ENCODE data around the gene GATD1. TPM values are rescaled to one million over a fixed set of nuclear protein-coding genes. Genes with fewer than 3 reads are reported as not detected.

The GATD1 gene
- total and polyA plus RNA-seq, 5 donors from 2014 or later = 3.6 to 42.1 (median 5.1) TPM

- peaks cover 22% of the 10 kb centered on the region for H3K36me3 ChIP-seq (ENCODE audit: control insufficient read depth, insufficient read depth, low read length)
- peak within 1 kb of the TSS; percentile 95 for H3K27ac ChIP-seq (ENCODE audit: insufficient read depth, low read length, poor library complexity, severe bottlenecking)
- Mint-ChIP-seq H3K9me3 (no peaks in the 10 kb centered on the region), H3K36me3 (peaks cover 5% of the 10 kb centered on the region), H3K27me3 (peaks cover 4% of the 10 kb centered on the region), H3K27ac (peak within 1 kb of the TSS; percentile 93 to 99 (median 97)), H3K4me1 (peaks cover 6 to 49% (median 17%) of the 10 kb centered on the region in 4 donors), H3K4me3 (peak within 1 kb of the TSS; percentile 94 to 98 (median 96))
- H3K27me3 ChIP-seq (ENCODE audit: control insufficient read depth, insufficient read depth, low read length) = no peaks in the 10 kb centered on the region
- peaks cover 42% of the 10 kb centered on the region for H3K4me1 ChIP-seq (ENCODE audit: control insufficient read depth, insufficient read depth, low read length, poor library complexity, severe bottlenecking)
- DNase-seq (peak; percentile 97 to 98 (median 98)), ATAC-seq (ENCODE audit: low read depth in 2 of 2) (peak; percentile 86 to 89)
- no peaks in the 10 kb centered on the region for H3K9me3 ChIP-seq (ENCODE audit: control insufficient read depth in 2 of 2, low read length in 2 of 2)
- H3K4me3 ChIP-seq (ENCODE audit: low read depth, low read length) = peak within 1 kb of the TSS; percentile 76
These were observed 32.2 kb upstream of the GATD1 start, which contains the start of gene RPLP2 for GRCh38 chr11:809287-810039. RPLP2 (plus strand) TSS chr11:809967; CDS start chr11:810235, 268 bp downstream.

- DNase-seq = peak in 2 of 3 donors; percentile 29 to 51
- Mint-ChIP-seq H3K4me1 (peaks cover 6 to 57% (median 17%) of the 10 kb centered on the region in 4 donors), H3K4me3 (peak overlapping the region; percentile 94 to 98 (median 96)), H3K9me3 (no peaks in the 10 kb centered on the region), H3K27me3 (peaks cover 4% of the 10 kb centered on the region), H3K27ac (peak overlapping the region; percentile 93 to 99 (median 97)), H3K36me3 (peaks cover 5% of the 10 kb centered on the region)
- Histone ChIP-seq H3K4me1 (ENCODE audit: control insufficient read depth, insufficient read depth, low read length, poor library complexity, severe bottlenecking) (peaks cover 50% of the 10 kb centered on the region), H3K36me3 (ENCODE audit: control insufficient read depth, insufficient read depth, low read length) (peaks cover 22% of the 10 kb centered on the region), H3K27me3 (ENCODE audit: control insufficient read depth, insufficient read depth, low read length) (no peaks in the 10 kb centered on the region), H3K27ac (ENCODE audit: insufficient read depth, low read length, poor library complexity, severe bottlenecking) (peak overlapping the region; percentile 95), H3K4me3 (ENCODE audit: low read depth, low read length) (peak overlapping the region; percentile 76), H3K9me3 (ENCODE audit: control insufficient read depth in 2 of 2, low read length in 2 of 2) (no peaks in the 10 kb centered on the region)
- ATAC-seq (ENCODE audit: low read depth in 2 of 2) = no peak
These were observed 31.4 kb upstream of the GATD1 start for GRCh38 chr11:808427-809286.

DNA sequence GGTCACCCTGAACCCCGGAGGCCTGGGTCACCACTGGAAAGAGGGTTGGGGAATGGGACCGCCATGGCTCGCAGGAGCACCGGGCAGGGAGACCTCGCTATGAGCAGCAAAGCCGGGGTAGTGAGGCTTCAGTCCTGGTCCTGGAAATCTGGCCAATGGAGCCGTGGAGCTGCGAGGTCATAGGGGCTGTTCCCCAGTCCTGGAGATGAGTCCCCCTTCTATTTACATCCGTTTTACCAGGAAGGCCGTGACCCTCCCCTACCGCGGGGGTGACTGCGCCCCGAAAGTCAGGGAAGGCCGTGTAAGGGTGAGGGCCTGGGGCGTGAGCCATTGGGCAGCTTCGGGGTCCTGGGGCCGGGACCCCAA is 27.3 kb upstream of the GATD1 start:
- Histone ChIP-seq H3K36me3 (ENCODE audit: control insufficient read depth, insufficient read depth, low read length) (no peaks in the 10 kb centered on the region), H3K27me3 (ENCODE audit: control insufficient read depth, insufficient read depth, low read length) (no peaks in the 10 kb centered on the region), H3K4me3 (ENCODE audit: low read depth, low read length) (peak overlapping the region; percentile 71), H3K4me1 (ENCODE audit: control insufficient read depth, insufficient read depth, low read length, poor library complexity, severe bottlenecking) (peaks cover 35% of the 10 kb centered on the region), H3K27ac (ENCODE audit: insufficient read depth, low read length, poor library complexity, severe bottlenecking) (peak overlapping the region; percentile 80), H3K9me3 (ENCODE audit: control insufficient read depth in 2 of 2, low read length in 2 of 2) (no peaks in the 10 kb centered on the region)
- peak overlapping the region; percentile 83 to 86 (median 86) for H3K4me3 Mint-ChIP-seq
- H3K27ac Mint-ChIP-seq = peak overlapping the region; percentile 9 to 72 (median 59)
- peaks cover 0 to 30% (median 9%) of the 10 kb centered on the region in 4 donors for H3K4me1 Mint-ChIP-seq
- H3K36me3 Mint-ChIP-seq = no peaks in the 10 kb centered on the region
- H3K9me3 Mint-ChIP-seq = no peaks in the 10 kb centered on the region
- ATAC-seq (ENCODE audit: low read depth in 2 of 2) (no peak), DNase-seq (no peak)
- peaks cover 2% of the 10 kb centered on the region for H3K27me3 Mint-ChIP-seq

DNA sequence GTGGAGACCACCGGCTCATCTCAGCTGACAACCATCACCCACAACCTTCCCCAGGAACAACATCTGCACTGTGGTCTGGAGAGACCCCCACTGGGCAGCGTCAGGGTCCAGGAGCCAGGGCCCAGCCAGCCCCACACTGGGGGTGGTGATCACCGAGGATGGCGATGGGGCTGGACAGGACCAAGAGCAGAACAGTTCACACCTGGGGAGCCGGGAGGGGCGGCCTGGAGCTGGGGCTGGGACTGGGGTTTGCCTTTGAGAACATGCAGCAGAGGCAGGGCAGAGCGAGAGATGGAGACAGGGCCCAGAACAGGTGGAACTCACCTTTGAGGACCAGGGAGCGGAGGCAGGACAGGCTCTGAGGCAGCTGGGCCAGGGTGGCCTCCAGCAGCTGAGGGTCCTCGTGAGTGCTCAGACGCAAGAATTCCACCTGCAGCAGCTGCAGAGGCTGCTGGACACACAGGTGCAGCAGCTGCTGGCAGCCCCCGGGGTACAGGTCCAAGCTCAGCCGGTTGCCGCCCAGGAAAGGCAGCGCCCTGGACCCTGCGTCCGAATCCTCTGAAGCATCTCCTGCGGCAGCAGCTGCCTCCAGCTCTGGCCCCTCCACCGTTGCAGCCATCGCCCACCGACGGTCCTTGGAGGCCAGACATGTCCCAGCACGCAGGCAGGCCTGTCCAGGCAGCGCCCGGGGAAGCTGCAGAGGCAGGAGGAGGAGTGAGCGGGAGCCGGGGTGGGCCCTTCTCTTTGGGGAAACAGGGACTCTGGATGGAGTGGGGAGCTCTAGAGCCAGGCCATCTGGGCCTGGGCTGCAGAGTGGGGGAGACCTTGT is 26.7 kb upstream of the GATD1 start:
- ATAC-seq (ENCODE audit: low read depth in 2 of 2) = no peak
- H3K36me3 Mint-ChIP-seq = no peaks in the 10 kb centered on the region
- H3K27me3 Mint-ChIP-seq = no peaks in the 10 kb centered on the region
- Histone ChIP-seq H3K4me3 (ENCODE audit: low read depth, low read length) (peak overlapping the region; percentile 71), H3K27ac (ENCODE audit: insufficient read depth, low read length, poor library complexity, severe bottlenecking) (peak overlapping the region; percentile 80), H3K4me1 (ENCODE audit: control insufficient read depth, insufficient read depth, low read length, poor library complexity, severe bottlenecking) (peaks cover 34% of the 10 kb centered on the region), H3K36me3 (ENCODE audit: control insufficient read depth, insufficient read depth, low read length) (no peaks in the 10 kb centered on the region), H3K9me3 (ENCODE audit: control insufficient read depth in 2 of 2, low read length in 2 of 2) (no peaks in the 10 kb centered on the region), H3K27me3 (ENCODE audit: control insufficient read depth, insufficient read depth, low read length) (no peaks in the 10 kb centered on the region)
- H3K4me3 Mint-ChIP-seq = peak overlapping the region; percentile 83 to 86 (median 86)
- H3K4me1 Mint-ChIP-seq = peaks cover 0 to 26% (median 7%) of the 10 kb centered on the region in 4 donors
- H3K9me3 Mint-ChIP-seq = no peaks in the 10 kb centered on the region
- peak overlapping the region; percentile 51 to 72 (median 69) for H3K27ac Mint-ChIP-seq
- no peak for DNase-seq

DNA sequence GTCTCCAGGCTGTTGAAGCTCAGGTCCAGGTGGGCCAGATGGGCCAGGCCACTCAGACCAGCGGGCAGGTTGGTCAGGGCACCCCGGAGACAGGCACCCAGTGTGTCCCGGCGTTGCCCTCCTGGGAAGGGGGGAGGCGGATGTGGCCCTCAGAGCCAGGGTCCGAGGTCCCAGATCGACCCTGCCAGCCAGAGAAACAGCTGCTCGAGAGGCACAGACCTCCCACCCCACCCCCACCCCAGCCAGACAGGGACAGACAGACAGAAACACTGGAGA is 26.1 kb upstream of the GATD1 start:
- no peak overlapping the region for H3K4me3 ChIP-seq (ENCODE audit: low read depth, low read length)
- Mint-ChIP-seq H3K9me3 (no peaks in the 10 kb centered on the region), H3K36me3 (no peaks in the 10 kb centered on the region), H3K27ac (no peak overlapping the region), H3K4me1 (peaks cover 0 to 20% (median 4%) of the 10 kb centered on the region in 4 donors), H3K4me3 (peak overlapping the region in 2 of 4 donors; percentile 61 to 83), H3K27me3 (no peaks in the 10 kb centered on the region)
- no peaks in the 10 kb centered on the region for H3K9me3 ChIP-seq (ENCODE audit: control insufficient read depth in 2 of 2, low read length in 2 of 2)
- H3K27ac ChIP-seq (ENCODE audit: insufficient read depth, low read length, poor library complexity, severe bottlenecking) = no peak overlapping the region
- no peaks in the 10 kb centered on the region for H3K27me3 ChIP-seq (ENCODE audit: control insufficient read depth, insufficient read depth, low read length)
- H3K36me3 ChIP-seq (ENCODE audit: control insufficient read depth, insufficient read depth, low read length) = no peaks in the 10 kb centered on the region
- peaks cover 34% of the 10 kb centered on the region for H3K4me1 ChIP-seq (ENCODE audit: control insufficient read depth, insufficient read depth, low read length, poor library complexity, severe bottlenecking)
- DNase-seq (no peak), ATAC-seq (ENCODE audit: low read depth in 2 of 2) (no peak)

GRCh38 chr11:802693-803466 is 25.6 kb upstream of the GATD1 start:
- Mint-ChIP-seq H3K27me3 (no peaks in the 10 kb centered on the region), H3K9me3 (no peaks in the 10 kb centered on the region), H3K4me3 (peak overlapping the region in 2 of 4 donors; percentile 26 to 61), H3K27ac (peak overlapping the region in 1 of 3 donors; percentile 20), H3K4me1 (peaks cover 0 to 17% (median 3%) of the 10 kb centered on the region in 4 donors), H3K36me3 (no peaks in the 10 kb centered on the region)
- DNase-seq (no peak), ATAC-seq (ENCODE audit: low read depth in 2 of 2) (no peak)
- Histone ChIP-seq H3K36me3 (ENCODE audit: control insufficient read depth, insufficient read depth, low read length) (no peaks in the 10 kb centered on the region), H3K27me3 (ENCODE audit: control insufficient read depth, insufficient read depth, low read length) (no peaks in the 10 kb centered on the region), H3K27ac (ENCODE audit: insufficient read depth, low read length, poor library complexity, severe bottlenecking) (no peak overlapping the region), H3K9me3 (ENCODE audit: control insufficient read depth in 2 of 2, low read length in 2 of 2) (no peaks in the 10 kb centered on the region), H3K4me3 (ENCODE audit: low read depth, low read length) (no peak overlapping the region), H3K4me1 (ENCODE audit: control insufficient read depth, insufficient read depth, low read length, poor library complexity, severe bottlenecking) (peaks cover 34% of the 10 kb centered on the region)
